8988T (cell line): ENCODE measurements around the gene CTNNB1.
A peak's percentile ranks its signal among the peaks of the same experiment; 100 is the strongest.

Experiments
- DNase-seq: peaks from one replicate; pipeline ENCODE4 v3.0.0; 2011

Gene CTNNB1

DNA sequence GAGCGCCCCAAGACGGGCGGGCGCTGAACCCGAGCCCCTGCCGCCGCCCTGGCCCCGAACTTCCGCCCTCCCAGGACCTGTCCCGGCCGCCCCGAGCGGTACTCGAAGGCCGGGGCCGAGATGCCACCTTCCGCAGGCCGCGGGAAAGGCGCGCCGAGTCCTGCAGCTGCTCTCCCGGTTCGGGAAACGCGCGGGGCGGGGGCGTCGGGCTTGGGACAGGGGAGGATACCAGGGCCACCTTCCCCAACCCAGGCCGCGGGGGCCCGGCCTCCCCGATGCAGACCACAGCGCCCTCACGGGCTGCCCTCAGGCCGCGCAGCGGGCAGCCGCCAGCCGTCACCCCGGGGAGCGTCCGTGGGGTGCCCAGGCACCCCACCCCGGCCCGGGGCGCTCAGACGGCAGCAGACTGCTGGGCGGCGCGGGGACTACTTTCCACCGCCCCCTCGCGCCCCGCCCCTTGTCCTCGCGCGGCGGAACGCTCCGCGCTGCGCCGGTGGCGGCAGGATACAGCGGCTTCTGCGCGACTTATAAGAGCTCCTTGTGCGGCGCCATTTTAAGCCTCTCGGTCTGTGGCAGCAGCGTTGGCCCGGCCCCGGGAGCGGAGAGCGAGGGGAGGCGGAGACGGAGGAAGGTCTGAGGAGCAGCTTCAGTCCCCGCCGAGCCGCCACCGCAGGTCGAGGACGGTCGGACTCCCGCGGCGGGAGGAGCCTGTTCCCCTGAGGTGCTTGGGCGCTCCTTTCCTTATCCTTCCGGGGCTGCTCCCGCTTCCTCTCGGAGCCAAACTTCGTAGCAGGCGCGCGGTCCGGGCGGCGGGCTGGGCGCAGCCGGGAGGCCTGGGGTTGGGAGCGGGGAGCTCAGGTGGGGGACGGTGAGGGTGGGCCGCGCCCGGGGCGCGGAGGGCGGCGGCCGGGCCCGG lies at the start of gene CTNNB1:
TSS of gene CTNNB1 (plus strand) at position 556 of the 916 bp plus-strand sequence. CDS start 24,564 bp downstream, outside the sequence.
- DNase-seq, result peak; percentile 77

DNA sequence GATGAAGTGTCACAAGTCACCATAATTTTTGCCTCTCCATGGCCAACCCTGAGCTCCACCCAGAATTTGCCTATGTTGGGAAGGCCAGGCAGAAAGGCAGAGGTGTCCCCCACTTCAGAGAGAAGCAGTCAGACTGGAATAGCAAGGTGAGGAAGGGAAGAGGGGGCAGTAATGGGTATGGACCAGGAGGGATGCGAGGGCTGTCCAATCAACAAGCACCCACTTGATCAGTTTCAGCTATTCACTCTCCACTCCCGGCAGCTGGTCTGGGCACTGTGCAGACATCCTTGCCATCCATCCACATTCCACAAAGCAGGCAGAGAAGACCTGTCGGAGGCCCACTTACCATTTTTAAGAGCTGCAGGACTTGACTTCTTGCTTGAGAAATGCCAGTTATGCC lies 43.5 kb upstream of the CTNNB1 start:
- no peak for DNase-seq

DNA sequence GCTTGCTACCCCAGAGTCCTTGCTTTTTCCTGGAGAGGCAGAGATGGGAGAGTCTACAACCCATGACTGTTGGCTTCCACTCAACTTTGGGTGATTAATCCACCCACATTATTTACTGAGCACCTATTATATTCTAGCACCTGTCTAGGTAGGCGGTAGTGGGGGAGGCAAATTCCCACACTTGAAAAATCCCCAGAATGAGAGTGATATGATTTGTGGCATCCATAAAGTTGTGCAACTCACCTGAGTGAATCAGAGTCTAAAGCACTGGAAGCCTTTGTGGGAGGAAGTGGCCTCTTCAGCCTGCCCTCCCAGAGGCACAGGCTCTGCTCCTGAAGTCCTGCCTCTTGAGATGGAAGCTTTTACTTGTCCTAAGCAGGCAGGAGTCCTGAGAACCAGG lies 40.4 kb upstream of the CTNNB1 start:
- DNase-seq, result no peak

DNA sequence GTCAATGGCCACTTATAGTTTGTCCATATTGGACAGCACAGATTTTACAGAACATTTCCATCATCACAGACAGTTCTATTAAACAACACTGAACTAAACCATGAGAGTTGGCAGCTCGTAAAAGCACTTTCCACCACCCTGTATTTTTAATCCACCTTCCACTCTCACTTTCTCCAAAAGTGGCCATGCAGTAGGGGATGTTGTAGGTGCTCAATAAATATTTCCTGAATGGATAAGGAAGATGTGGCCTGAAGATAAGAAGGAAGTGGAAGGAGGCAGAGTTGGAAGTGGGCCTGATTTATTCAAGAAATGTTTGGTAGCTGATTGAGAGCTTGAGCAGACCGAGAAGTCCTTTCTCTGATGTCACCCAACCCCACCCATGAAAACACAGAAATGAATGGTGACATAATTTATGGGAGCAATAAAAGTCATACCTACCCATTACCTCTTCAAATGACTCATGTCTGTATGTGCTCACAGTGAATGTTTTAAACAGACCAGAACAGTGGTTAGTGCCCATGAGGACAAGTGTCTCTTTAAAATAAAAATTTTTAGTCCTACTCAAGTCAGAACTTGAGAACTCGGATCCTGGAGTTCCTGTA lies 39.6 kb upstream of the CTNNB1 start:
- DNase-seq, result no peak

DNA sequence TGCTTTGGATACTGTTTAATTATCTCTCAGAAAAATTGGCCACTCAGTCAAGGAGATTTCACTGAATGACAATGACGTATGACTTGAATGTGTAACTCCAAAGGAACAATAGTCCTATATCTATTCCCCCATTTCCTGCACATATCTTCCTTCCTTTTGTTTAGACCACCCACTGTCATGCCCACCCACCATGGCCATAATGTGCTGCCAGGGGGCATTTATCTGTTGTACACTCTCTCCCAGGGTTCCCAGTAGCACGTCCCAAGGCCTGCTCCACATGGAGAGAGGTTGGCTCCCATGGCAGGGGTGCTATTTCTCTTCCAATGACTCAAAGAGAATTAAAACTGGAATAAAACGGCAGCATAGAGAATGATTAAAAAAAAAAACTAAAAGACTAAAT lies 36.8 kb upstream of the CTNNB1 start:
- no peak for DNase-seq

DNA sequence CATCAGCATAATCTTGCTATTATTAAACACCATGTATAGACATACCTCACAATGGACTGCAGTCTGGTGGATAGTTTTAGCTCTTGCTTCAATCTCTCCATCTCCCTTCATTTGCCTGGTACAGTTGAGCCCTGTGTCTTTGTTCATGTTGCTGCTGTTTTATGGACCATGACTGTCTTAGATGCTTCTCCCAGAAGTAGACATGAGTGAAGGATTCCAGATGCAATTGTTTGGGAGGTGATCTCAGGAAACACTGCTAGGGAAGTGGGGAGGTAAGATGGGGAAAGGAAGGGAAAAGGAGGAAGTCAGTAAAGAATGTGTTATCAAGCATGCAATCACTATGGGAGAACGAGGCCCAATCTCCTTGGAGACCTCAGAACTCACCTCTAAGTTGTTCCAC lies 36.3 kb upstream of the CTNNB1 start:
- DNase-seq, result no peak

DNA sequence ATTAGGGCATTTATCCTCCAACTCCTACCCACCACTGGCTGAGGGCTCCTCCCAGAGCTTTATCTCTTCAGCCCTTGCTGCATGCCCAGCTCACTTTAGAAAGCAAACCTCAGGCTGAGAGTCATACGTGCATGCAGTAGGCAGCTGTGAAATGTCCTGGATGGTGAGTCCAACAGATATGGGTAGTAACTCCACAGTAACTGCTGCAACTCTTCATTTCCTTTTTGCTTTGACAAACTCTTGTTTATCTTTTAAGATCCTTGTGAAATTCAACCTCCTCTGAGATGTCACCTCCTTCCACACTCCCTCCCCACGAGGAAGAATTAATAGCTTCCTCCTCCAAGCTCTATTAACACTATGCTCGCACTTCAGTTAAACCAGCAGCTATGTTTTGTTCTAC lies 35.9 kb upstream of the CTNNB1 start:
- no peak for DNase-seq

DNA sequence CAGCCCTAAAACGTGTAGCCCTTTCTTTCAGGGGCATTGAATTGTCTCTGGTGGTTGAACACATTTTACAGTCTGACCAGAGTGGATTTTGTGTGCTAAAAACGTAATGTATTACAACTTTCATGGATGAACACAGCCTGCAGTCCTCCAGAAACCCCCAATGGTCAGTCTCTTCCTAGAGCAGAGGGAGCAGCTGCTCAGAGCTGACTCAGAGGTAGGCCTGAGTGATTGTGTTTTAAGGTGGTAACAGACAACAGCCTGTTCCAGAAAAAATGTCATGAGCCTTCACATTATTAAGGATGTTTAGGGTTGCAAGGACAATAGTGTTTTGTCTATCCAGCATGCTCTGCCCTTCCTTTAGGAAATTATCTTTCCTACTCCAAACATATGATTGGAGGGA lies 34.5 kb upstream of the CTNNB1 start:
- DNase-seq, result no peak

DNA sequence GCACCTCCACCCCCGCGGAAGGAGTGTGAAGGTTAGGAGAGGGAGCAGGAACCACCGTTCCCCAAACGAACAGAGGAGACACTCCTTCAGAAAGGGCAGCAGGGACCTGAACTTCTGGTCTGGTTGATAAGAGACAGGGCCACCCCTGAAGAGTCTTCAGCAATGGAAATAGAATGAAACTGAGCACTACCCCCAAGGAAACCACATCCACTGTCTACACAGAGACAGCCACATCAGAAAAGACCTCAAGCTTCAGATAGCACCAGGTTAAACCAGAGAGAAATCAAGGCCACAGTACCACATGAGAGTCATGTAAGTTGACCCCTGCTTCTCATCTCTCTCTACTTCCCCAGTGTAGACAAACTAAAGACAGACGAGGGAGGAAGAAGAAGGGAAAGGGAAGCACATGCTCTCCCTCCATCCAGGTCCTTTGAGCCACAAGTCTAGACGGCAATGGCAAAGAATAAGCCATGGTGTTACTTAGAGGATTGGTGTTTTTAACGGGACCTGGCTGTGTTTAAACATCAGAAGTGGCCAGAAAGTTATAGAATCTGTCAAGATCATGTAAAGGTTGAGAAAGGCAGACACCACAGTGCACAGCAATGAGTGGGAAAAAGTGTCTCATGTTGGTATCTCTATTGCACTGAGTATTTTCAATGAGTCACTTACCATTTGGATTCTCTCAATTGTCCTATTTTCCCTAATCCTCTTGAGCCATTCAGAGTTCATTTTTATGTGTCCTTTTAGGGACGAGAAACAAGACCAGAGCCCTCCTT lies 31.4 kb upstream of the CTNNB1 start:
- no peak for DNase-seq

DNA sequence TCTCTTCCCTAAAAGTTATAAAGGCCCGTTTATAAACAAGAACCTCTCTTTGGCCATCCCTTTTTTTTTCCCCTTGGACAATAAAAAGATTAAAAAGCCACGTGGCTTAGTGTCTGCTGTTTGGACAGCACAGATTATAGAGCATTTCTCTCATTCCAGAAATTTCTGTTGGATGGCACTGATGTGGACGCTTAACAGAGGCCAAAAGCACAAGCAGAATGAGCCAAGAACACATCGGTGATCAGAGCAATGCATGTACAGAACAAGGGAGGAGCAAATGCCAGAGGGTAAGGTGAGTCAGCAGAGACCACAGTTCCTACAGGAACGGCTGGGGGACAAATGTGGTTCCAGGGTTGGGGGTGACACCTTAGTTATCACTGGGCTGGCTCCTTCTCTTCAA lies 30.3 kb upstream of the CTNNB1 start:
- no peak for DNase-seq

DNA sequence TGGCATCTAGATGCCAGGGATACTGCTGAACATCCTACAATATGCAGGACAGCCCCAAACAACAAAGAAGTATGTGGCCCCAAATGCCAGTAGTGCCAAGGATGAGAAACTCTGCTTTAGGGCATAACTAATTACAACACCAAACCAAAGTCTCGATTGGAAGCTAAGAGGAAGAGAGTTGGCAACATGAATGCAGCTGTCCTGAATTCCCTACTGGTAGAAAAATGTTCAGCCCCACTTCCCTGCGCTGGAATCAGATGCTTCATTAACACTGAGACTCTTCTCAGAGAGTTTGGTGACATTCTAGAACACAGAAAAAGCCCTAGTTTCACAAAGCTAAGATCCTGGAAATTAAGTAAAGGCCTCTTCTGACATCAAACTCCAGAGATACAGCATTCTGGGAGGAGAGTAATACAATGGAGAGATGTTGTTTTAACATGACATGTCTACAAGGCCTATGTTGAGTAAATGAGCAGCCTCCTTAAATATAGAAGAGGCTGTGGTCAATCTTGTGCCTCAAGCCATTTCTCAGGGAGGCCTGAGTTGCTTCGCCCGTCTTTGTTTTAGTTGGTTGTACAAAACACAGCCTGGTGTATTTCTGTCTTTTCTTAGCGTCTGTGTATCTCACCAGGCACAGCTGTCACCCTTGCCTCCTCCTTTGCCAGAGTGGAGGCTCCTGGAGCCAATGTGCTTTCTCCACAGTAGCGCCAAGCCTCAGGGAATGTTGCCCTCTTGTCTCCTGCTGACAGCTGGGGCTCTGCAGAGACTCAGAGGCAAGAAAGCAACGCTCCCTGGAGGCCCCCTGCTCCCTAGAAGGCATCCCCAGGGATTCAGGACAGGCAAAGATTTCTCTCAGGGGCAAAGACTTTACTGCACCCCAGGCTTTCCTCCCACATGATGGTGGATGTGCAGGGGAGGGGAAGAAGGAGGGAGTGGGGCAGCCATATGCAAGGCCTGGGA lies 25.1 kb upstream of the CTNNB1 start:
- no peak for DNase-seq

DNA sequence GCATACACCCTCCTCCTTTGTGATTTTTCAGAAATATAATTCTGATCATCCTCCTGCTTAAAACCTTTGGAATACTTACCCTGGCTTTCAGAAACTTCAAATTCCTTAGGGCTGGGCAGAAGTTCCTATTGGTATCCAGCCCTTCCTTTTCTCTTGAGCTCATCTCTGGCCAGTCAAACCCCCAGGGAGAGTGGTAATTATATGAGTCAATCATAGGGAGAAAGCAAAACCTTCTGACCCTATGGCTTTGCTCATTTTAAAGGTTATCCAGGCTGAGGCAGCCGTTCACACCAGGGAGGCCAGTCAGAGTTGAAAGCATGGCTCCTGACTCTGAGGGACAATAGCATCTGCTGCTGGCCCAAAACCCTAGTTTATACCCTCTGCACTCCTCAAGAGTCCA lies 23.9 kb upstream of the CTNNB1 start:
- DNase-seq, result no peak

DNA sequence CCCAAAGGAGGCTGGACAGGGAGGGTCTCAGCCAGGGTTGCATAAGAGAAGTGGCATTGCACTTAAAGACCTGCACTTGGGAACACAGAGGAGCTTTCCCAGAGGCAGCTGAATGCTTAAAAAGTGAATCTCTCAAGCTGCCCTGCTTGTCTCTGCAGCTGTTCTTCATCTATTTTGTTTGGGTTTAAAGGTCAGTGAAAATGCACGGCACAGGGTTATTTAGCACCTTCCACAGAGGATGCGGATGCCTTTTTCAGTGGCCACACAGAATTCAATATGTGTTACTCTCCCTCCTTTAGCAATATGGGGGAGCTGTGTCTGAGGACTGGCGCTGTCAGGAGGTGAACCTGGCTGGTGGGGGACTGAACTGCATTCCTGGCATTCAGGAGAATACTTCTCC lies 22.7 kb upstream of the CTNNB1 start:
- no peak for DNase-seq

DNA sequence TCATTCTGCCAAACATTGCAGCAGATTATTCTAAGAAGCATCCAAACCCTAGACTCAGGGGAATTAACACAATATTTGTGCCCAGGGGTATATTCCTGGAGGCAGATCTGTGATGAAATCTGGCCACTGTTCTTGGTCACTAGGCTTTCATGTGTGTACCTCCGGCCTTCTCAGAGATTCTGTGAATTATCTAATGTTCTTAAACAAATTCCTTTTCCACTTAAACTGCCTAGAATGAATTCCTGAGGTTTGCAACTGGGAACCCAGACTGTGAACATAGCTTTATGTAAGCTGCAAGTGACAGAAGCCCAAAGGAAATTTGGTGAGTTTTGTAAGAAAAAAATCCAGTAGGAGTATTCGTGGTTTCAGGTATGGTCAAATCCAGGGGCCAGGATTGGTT lies 20.7 kb upstream of the CTNNB1 start:
- DNase-seq, result no peak

DNA sequence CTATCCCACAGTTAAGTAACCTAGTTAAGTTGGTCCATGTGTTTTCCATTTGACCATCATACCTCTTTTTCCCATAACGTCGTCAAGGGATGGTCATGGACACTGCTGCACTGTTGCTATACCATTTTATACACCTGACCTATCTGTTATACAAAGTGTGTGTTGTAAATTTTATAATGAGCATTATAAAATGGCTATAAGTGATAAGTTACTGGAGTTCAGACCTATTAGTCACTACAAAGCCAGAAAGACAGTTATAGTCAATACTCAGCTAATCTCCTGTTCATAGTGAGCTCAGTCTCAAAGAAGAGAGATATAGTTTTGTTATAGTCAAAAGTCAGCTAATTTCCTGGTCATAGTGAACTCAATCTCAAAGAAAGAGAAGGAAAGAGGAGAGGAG lies 18.9 kb upstream of the CTNNB1 start:
- no peak for DNase-seq

DNA sequence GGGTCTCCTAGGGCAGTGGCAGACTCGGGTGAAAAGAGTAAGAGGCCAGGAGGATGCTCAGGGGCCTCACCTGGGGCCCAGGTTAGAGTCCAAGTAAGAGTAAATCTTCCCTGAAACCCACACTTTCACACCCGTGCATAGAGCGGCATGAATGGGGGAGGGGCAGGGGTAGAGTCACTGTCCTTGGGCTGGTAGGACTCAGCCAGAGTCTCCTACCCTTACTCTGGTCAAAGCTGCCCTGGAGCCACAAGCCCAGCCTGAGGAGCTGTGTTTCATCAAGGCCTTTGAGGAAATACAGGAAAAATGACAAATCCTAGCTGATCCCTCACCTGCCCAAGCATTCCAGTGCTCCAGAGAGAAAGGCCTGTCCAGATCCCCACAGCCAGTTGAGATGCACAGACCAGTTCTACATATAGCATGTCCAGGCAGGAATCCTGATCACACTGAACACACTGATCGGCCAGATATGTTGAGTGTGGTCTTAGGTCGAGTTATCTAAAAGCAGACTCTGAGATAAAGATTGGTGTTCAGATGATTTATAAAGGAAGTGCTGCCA lies 16.7 kb upstream of the CTNNB1 start:
- no peak for DNase-seq

DNA sequence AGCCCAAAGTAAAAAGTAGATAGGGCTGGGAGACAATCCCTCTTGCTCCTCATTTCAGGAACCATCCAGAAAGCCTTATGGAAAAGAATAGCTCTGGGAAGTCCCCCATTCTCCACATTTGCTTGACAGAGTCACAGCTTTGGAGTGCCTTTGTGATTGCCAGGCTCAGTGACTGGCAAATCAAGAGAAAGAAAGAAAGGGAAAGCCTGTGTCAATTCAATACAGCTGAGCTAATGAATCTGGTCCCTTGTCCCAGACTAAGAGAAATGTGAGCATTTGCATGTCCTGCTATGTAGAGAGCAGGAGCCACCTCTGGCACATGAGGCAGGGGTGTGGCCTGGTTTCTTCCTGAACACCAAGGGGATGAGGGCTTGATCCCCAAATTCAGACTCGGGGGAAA lies 14.9 kb upstream of the CTNNB1 start:
- DNase-seq, result no peak

DNA sequence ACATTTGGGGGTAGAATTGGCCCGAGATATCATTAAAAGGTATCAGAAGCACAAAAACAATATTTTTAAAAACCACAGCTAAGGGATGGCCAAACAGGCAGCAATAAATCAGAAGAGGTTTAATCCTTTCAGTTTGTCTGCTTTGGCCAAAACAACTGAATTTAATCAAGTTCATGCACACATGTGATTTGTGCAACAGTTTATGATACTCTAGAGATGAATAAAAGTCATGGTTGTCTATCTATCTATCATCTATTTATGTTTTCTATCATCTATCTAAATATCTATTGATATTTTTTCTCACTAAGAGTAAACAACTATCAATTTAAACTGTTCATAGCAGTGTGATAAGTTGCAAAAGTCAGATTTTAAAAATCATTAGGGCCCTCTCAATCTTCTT lies 13.0 kb upstream of the CTNNB1 start:
- no peak for DNase-seq

DNA sequence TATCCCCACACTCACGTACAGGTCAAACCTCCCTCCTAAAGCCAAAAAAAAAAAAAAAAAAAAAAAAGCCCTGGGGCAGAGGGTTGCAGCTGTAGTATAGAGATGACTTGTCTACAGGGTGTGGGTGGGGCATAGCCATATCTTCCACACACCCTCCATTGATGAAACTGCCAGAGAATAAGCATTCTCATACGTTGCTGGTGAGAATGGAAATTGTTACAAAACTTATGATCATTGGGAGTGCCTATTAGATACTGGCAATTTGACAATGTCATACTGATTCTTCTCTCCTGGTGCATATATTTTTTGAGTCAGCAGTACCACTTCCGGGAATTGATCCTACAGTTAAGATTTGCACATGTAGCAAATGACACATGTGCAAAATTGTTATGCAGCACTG lies 11.0 kb upstream of the CTNNB1 start:
- DNase-seq, result no peak

DNA sequence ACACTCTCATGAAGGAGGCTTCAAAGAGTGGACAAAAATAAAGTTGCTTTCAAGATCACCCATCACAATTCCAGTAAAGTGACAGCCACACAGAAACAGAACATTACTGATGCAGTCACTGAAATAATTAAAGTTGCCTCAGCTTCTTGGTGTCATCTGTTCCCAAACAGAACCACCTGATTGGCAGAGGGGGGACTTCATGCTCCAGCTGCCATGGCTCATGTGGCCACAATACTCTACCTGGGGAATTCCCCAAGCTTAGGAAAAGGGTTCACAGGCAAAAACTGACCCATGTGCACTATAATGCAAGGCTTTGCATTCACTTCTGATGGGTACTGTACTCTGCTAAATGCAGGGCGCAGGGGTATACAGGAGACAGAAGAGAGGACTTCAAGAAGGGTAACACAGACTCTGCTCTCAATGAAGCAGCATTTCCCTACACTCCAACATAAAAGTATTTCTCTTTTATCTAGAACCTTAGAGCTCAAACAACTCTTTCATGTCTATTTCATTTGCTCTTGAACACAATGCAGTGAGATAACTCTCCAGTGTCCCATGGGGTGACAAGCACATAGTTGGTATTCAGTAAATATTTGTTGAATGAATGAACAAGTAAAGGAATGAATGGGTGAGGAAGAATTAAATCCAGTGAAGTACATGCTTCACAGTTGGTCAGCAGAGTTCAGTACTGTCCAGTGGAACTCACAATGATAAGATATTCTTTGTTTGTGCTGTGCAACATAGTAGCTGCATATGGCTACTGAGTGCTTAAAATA lies 8.6 kb upstream of the CTNNB1 start:
- no peak for DNase-seq

DNA sequence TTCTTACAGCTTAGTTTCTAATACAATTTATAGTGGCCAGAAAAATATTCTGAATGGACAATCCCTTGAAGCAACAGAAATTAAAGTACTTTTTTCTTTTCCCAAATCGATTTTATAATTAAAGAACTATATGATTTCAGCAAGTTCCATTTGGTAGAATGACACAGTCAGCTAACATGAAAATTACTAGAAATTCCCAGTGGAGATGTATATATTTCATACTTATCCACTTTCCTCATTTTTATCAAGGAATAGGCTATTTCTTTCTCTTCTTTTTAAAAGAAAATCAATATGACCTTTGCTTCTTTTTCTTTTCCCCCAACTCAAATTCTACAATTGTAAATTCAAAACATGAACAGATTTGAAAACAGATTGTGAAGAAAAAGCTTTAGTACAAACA lies 6.4 kb upstream of the CTNNB1 start:
- DNase-seq, result no peak
